HepG2 (cell line): ENCODE data around the gene S100A6. TPM values are rescaled to one million over a fixed set of nuclear protein-coding genes. Genes with fewer than 3 reads are reported as not detected.
A peak's percentile ranks its signal among the peaks of the same experiment; 100 is the strongest.

ENCODE experiments used
- FOXC1 ChIP-seq: sonication (generic); formaldehyde crosslinking; IDR thresholded peaks from 2 replicates; pipeline ENCODE4 v1.8.0; 2022; ENCODE audit warnings: mild to moderate bottlenecking, missing genetic modification reagents, borderline replicate concordance
- GTF2F1 ChIP-seq: fragments of 150-350 bp; IDR thresholded peaks from 2 replicates; pipeline ENCODE4 v1.6.1; 2014; ENCODE audit warnings: low read length
- HDAC2 ChIP-seq: sonication (generic); formaldehyde crosslinking; IDR thresholded peaks from 2 replicates; pipeline ENCODE4 v1.4.0; 2020; ENCODE audit warnings: missing genetic modification reagents
- HNRNPLL ChIP-seq: fragments of 200-400 bp; formaldehyde crosslinking; IDR thresholded peaks from 2 replicates; pipeline ENCODE4 v1.6.1; 2017; ENCODE audit warnings: mild to moderate bottlenecking, low read depth, low read length; ENCODE audit not compliant: poor library complexity, severe bottlenecking
- ISL2 ChIP-seq: sonication (generic); formaldehyde crosslinking; IDR thresholded peaks from 2 replicates; pipeline ENCODE4 v1.5.0; 2020; ENCODE audit warnings: missing genetic modification reagents
- JDP2 ChIP-seq: sonication (generic); formaldehyde crosslinking; IDR thresholded peaks from 2 replicates; pipeline ENCODE4 v1.8.1; 2022; ENCODE audit warnings: missing genetic modification reagents, borderline replicate concordance
- KLF16 ChIP-seq, 2 experiments: sonication (generic) in 1 of 2; formaldehyde crosslinking in 1 of 2; IDR thresholded peaks; 2 replicates each; pipeline versions ENCODE4 v1.6.1 to v1.8.0; 2016 to 2023; ENCODE audit warnings: missing genetic modification reagents in 2 of 2, missing compliant biosample characterization in 1 of 2
- MYNN ChIP-seq: sonication (generic); formaldehyde crosslinking; IDR thresholded peaks from 2 replicates; pipeline ENCODE4 v1.4.0; 2020; ENCODE audit warnings: mild to moderate bottlenecking, low read depth, missing genetic modification reagents
- PRPF4 ChIP-seq: fragments of 200-400 bp; formaldehyde crosslinking; IDR thresholded peaks from 2 replicates; pipeline ENCODE4 v1.6.1; 2016; ENCODE audit warnings: low read length, low read depth; ENCODE audit not compliant: poor library complexity, severe bottlenecking
- SP5 ChIP-seq: IDR thresholded peaks from 2 replicates; pipeline ENCODE4 v1.6.1; 2016; ENCODE audit warnings: low read depth, borderline replicate concordance
- ZBTB1 ChIP-seq: sonication (generic); formaldehyde crosslinking; IDR thresholded peaks from 2 replicates; pipeline ENCODE4 v1.4.0; 2020; ENCODE audit warnings: missing genetic modification reagents, borderline replicate concordance
- ZFP82 ChIP-seq: sonication (generic); formaldehyde crosslinking; IDR thresholded peaks from 2 replicates; pipeline ENCODE4 v1.5.1; 2020; ENCODE audit warnings: mild to moderate bottlenecking, missing genetic modification reagents, borderline replicate concordance
- ZNF225 ChIP-seq: sonication (generic); formaldehyde crosslinking; IDR thresholded peaks from 2 replicates; pipeline ENCODE4 v1.4.0; 2020; ENCODE audit warnings: mild to moderate bottlenecking, missing genetic modification reagents
- ZNF451 ChIP-seq: sonication (generic); formaldehyde crosslinking; IDR thresholded peaks from 2 replicates; pipeline ENCODE4 v1.5.0; 2020; ENCODE audit warnings: mild to moderate bottlenecking, missing genetic modification reagents
- ZNF501 ChIP-seq: sonication (generic); formaldehyde crosslinking; IDR thresholded peaks from 2 replicates; pipeline ENCODE4 v1.5.1; 2020; ENCODE audit warnings: mild to moderate bottlenecking, moderate library complexity, missing genetic modification reagents
- ZNF563 ChIP-seq: sonication (generic); formaldehyde crosslinking; IDR thresholded peaks from 2 replicates; pipeline ENCODE4 v1.8.0; 2022; ENCODE audit warnings: mild to moderate bottlenecking, moderate library complexity, missing genetic modification reagents
- ZNF569 ChIP-seq: sonication (generic); formaldehyde crosslinking; IDR thresholded peaks from 2 replicates; pipeline ENCODE4 v1.5.0; 2020; ENCODE audit warnings: mild to moderate bottlenecking, missing genetic modification reagents, moderate library complexity, borderline replicate concordance
- ZNF768 ChIP-seq: sonication (generic); formaldehyde crosslinking; IDR thresholded peaks from 2 replicates; pipeline ENCODE4 v1.4.0; 2020; ENCODE audit warnings: missing genetic modification reagents
- polyA plus RNA-seq, 8 experiments: library from polyadenylated mRNA; depleted of rRNA in 3 of 8; stranded (reverse) in 7 of 8; unstranded in 1 of 8; fragments of >200 nt; fragmentation: Illumina TruSeq in 4 of 8; extraction: Trizol in 4 of 8; gene quantifications; 2 replicates each; pipeline versions ENCODE4 v1.2.1 to v1.2.3, GENCODE V29; 2011 to 2016; ENCODE audit warnings: low read depth in 4 of 8, missing spikeins in 1 of 8, mixed read lengths in 1 of 8; ENCODE audit not compliant: insufficient read depth in 1 of 8
- total RNA-seq, 5 experiments: library from RNA; depleted of rRNA; stranded (reverse); fragments of >200 nt; fragmentation: Illumina TruSeq; extraction: Trizol; gene quantifications; 2 replicates each; pipeline ENCODE4 v1.2.3, GENCODE V29; 2016; ENCODE audit warnings: low read depth in 1 of 5
- TF ChIP-seq, protein P1 (sequence below): sonication (generic); formaldehyde crosslinking; IDR thresholded peaks from 2 replicates; pipeline ENCODE4 v1.5.1; 2020; ENCODE audit warnings: mild to moderate bottlenecking, missing genetic modification reagents, moderate library complexity
- TF ChIP-seq, protein P2 (sequence below): sonication (generic); formaldehyde crosslinking; IDR thresholded peaks from 2 replicates; pipeline ENCODE4 v1.5.0; 2020; ENCODE audit warnings: missing genetic modification reagents, mild to moderate bottlenecking, borderline replicate concordance
- TF ChIP-seq, protein P3 (sequence below): sonication (generic); formaldehyde crosslinking; IDR thresholded peaks from 2 replicates; pipeline ENCODE4 v1.4.0; 2020; ENCODE audit warnings: missing genetic modification reagents; ENCODE audit errors: not compliant biosample characterization
- TF ChIP-seq, protein P4 (sequence below): fragments of 450-650 bp; IDR thresholded peaks from 2 replicates; pipeline ENCODE4 v1.6.1; 2017; ENCODE audit warnings: mild to moderate bottlenecking

Gene S100A6
- total and polyA plus RNA-seq, 2 of the 13 experiments (the other 11 are each of a cell fraction or from before 2014, with no cell fraction given) = 72.9 to 85.0 TPM

DNA sequence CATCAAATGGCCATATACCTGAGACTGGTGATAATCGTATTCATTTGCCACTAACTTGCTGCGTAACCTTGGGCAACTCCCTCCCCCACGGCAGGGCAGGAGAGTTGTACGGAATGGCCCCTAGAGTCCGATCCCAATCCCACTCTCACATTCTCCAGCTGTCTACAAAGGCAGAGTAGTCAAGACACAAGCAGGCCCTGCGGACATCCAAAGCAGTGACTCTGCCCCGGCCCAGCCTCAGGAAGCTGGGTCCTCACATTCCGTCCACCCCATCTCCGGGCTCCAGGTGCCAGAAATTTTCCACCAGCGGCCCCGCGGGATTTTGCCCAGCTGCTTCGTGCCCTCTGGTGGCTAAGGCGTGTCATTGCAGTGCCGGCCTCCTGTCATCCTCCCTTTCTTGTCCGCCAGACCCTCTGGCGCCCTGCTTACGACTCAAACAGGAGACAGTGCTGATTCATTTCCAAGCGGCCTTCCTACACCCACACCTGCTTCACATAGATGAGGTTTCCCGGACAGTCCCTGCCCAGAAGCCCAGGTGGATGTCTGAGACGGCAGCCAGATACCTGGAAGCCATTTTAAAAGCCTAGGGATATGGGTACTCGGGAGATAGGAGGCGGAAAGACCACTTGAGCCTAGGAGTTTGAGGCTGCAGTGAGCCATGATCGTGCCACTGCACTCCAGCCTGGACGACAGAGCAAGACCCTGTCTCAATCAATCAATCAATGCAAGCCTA, 32.7 kb upstream of the S100A6 start (continued):
- TF ChIP-seq, protein P1, sequence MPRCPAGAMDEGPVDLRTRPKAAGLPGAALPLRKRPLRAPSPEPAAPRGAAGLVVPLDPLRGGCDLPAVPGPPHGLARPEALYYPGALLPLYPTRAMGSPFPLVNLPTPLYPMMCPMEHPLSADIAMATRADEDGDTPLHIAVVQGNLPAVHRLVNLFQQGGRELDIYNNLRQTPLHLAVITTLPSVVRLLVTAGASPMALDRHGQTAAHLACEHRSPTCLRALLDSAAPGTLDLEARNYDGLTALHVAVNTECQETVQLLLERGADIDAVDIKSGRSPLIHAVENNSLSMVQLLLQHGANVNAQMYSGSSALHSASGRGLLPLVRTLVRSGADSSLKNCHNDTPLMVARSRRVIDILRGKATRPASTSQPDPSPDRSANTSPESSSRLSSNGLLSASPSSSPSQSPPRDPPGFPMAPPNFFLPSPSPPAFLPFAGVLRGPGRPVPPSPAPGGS = no peak
- TF ChIP-seq HDAC2 (CRISPR knock-in tag) = peak; percentile 64; the same call in 1 of the 2 replicates
- no peak for TF ChIP-seq ZNF768 (CRISPR knock-in tag)
- TF ChIP-seq ZNF451 (CRISPR knock-in tag) = no peak
- TF ChIP-seq ISL2 (CRISPR knock-in tag) = peak; percentile 23; the same call in 1 of the 2 replicates
- TF ChIP-seq KLF16 (CRISPR knock-in tag; IDR thresholded peaks at IDR 0.05) = peak in 1 of 2 experiments; percentile 61; a peak in 1 of 4 replicates
- TF ChIP-seq, protein P2, sequence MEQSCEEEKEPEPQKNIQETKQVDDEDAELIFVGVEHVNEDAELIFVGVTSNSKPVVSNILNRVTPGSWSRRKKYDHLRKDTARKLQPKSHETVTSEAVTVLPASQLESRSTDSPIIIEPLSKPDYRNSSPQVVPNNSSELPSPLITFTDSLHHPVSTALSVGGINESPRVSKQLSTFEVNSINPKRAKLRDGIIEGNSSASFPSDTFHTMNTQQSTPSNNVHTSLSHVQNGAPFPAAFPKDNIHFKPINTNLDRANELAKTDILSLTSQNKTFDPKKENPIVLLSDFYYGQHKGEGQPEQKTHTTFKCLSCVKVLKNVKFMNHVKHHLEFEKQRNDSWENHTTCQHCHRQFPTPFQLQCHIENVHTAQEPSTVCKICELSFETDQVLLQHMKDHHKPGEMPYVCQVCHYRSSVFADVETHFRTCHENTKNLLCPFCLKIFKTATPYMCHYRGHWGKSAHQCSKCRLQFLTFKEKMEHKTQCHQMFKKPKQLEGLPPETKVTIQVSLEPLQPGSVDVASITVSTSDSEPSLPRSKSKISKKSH (CRISPR knock-in tag) = 0 out of 2 replicates have a peak, but pooled peaks have one; percentile 27
- TF ChIP-seq MYNN = no peak
- TF ChIP-seq HNRNPLL = no peak
- TF ChIP-seq ZFP82 = no peak
- TF ChIP-seq ZNF563 = no peak
- TF ChIP-seq, protein P3, sequence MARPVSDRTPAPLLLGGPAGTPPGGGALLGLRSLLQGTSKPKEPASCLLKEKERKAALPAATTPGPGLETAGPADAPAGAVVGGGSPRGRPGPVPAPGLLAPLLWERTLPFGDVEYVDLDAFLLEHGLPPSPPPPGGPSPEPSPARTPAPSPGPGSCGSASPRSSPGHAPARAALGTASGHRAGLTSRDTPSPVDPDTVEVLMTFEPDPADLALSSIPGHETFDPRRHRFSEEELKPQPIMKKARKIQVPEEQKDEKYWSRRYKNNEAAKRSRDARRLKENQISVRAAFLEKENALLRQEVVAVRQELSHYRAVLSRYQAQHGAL (CRISPR knock-in tag) = no peak
- 0 out of 2 replicates have a peak, but pooled peaks have one; percentile 11 for TF ChIP-seq SP5 (CRISPR knock-in tag)
- TF ChIP-seq, protein P4, sequence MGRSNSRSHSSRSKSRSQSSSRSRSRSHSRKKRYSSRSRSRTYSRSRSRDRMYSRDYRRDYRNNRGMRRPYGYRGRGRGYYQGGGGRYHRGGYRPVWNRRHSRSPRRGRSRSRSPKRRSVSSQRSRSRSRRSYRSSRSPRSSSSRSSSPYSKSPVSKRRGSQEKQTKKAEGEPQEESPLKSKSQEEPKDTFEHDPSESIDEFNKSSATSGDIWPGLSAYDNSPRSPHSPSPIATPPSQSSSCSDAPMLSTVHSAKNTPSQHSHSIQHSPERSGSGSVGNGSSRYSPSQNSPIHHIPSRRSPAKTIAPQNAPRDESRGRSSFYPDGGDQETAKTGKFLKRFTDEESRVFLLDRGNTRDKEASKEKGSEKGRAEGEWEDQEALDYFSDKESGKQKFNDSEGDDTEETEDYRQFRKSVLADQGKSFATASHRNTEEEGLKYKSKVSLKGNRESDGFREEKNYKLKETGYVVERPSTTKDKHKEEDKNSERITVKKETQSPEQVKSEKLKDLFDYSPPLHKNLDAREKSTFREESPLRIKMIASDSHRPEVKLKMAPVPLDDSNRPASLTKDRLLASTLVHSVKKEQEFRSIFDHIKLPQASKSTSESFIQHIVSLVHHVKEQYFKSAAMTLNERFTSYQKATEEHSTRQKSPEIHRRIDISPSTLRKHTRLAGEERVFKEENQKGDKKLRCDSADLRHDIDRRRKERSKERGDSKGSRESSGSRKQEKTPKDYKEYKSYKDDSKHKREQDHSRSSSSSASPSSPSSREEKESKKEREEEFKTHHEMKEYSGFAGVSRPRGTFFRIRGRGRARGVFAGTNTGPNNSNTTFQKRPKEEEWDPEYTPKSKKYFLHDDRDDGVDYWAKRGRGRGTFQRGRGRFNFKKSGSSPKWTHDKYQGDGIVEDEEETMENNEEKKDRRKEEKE = no peak
- TF ChIP-seq ZNF225 (CRISPR knock-in tag) = no peak
- 0 out of 2 replicates have a peak, but pooled peaks have one; percentile 41 for TF ChIP-seq ZNF501
- no peak for TF ChIP-seq JDP2 (CRISPR knock-in tag)
- TF ChIP-seq PRPF4 = no peak
- no peak for TF ChIP-seq GTF2F1
- TF ChIP-seq ZNF569 (CRISPR knock-in tag) = no peak
- TF ChIP-seq FOXC1 (CRISPR knock-in tag) = no peak
- no peak for TF ChIP-seq ZBTB1
